Endothelial cell of umbilical vein (primary cell): Measurements from ENCODE around the gene DDX25.

ENCODE experiments used
- POLR2A ChIP-seq: IDR thresholded peaks from 2 replicates; pipeline ENCODE4 v1.6.1; 2012; ENCODE audit warnings: low read depth, mild to moderate bottlenecking, control low read depth, low read length
- TF ChIP-seq, protein P1 (sequence below), 2 donors: IDR thresholded peaks; 1 replicate in 1 of 2; 2 replicates in 1 of 2; pipeline ENCODE4 v1.5.1; 2011; ENCODE audit warnings: low read length in 2 of 2, mild to moderate bottlenecking in 2 of 2, moderate library complexity in 2 of 2, control low read depth in 1 of 2, inconsistent platforms in 1 of 2, low read depth in 1 of 2; ENCODE audit not compliant: insufficient read depth in 1 of 2; ENCODE audit errors: extremely low read depth in 1 of 2

DNA sequence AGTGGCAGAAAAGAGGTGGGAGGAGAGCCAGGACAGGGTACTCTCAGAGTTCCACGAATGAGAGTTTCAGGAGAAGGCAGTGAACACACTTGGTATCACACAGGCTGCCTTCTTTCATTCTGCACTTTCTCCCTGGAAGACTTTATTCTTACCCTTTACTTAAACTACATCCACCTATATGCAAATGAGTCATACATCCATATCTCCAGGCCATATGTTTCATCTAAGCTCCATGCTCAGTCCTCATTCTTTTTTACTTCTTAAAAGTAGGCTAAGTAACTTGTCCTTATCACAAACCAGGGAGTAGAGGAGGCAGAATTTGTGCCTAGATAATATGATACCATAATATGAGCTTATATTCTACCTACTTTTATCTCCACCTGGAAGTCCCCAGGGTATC is 23.0 kb upstream of the DDX25 start:
- TF ChIP-seq, protein P1, sequence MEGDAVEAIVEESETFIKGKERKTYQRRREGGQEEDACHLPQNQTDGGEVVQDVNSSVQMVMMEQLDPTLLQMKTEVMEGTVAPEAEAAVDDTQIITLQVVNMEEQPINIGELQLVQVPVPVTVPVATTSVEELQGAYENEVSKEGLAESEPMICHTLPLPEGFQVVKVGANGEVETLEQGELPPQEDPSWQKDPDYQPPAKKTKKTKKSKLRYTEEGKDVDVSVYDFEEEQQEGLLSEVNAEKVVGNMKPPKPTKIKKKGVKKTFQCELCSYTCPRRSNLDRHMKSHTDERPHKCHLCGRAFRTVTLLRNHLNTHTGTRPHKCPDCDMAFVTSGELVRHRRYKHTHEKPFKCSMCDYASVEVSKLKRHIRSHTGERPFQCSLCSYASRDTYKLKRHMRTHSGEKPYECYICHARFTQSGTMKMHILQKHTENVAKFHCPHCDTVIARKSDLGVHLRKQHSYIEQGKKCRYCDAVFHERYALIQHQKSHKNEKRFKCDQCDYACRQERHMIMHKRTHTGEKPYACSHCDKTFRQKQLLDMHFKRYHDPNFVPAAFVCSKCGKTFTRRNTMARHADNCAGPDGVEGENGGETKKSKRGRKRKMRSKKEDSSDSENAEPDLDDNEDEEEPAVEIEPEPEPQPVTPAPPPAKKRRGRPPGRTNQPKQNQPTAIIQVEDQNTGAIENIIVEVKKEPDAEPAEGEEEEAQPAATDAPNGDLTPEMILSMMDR (IDR thresholded peaks at IDR 0.05; ENCODE audit: extremely low read depth in 1 of 2, insufficient read depth in 1 of 2, low read depth in 1 of 2, low read length in 2 of 2) = no peak
- TF ChIP-seq POLR2A = no peak
